VCaP (cell line): ENCODE results near the gene PLEKHD1.

Experiments
- H3K27ac ChIP-seq: fragments of 450-650 bp; 2 replicates; pipeline ENCODE4 v1.5.1; 2017
- TF ChIP-seq, protein P1 (sequence below): fragments of 450-650 bp; conservative IDR thresholded peaks from 2 replicates; pipeline ENCODE4 v1.5.1; 2017; ENCODE audit warnings: mild to moderate bottlenecking, moderate library complexity

PLEKHD1 gene

DNA sequence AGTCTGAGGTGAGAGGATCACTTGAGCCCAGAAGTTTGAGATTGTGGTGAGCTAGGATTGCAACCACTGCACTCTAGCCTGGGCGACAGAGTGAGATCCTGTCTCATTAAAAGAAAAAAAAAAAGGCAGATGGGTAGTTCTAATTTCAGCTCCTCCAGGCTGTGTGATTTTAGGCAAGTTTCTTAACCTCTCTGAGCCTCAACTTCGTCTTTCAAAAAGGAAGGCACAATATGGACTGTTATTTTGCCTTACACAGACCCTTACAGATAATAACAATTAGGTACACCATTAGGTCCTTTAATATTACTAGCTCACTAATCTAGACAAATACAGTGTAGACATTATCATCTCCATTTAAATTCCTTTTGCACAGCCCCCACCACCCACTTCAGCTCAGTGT is 94.9 kb downstream of the PLEKHD1 start:
- TF ChIP-seq, protein P1, sequence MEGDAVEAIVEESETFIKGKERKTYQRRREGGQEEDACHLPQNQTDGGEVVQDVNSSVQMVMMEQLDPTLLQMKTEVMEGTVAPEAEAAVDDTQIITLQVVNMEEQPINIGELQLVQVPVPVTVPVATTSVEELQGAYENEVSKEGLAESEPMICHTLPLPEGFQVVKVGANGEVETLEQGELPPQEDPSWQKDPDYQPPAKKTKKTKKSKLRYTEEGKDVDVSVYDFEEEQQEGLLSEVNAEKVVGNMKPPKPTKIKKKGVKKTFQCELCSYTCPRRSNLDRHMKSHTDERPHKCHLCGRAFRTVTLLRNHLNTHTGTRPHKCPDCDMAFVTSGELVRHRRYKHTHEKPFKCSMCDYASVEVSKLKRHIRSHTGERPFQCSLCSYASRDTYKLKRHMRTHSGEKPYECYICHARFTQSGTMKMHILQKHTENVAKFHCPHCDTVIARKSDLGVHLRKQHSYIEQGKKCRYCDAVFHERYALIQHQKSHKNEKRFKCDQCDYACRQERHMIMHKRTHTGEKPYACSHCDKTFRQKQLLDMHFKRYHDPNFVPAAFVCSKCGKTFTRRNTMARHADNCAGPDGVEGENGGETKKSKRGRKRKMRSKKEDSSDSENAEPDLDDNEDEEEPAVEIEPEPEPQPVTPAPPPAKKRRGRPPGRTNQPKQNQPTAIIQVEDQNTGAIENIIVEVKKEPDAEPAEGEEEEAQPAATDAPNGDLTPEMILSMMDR: no peak
- H3K27ac ChIP-seq: no peak overlapping the region

DNA sequence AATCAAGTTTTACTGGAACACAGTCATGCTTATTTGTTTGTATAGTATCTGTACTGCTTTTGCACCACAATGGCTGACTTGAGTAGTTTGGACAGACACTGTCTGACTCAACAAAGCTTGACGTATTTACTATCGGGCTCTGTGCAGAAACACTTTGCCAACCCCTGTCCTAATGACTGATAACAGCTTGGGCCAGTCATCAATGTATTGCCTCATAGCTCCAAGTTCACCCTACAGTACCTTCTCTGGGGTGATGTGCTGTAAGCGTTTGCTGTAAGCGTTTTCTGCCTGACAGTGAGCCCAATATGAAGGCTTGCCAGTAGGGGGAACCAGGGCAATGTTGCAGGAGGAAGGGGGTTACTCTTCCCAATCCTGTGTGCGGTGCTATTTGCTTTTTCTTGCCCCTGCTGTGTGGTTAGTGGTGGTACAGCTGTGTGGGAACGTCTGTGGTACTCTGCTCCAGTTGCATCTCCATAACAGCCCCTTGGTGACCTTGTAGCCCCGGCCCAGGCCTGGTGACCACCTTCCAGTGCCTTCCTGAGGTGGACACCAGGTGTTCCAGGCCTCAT is 95.6 kb downstream of the PLEKHD1 start:
- no peak overlapping the region for H3K27ac ChIP-seq
- TF ChIP-seq, protein P1: peak; percentile 45
